ENCODE data around the gene EHBP1. TPM values are rescaled to one million over a fixed set of nuclear protein-coding genes. Genes with fewer than 3 reads are reported as not detected.

The EHBP1 gene
- total RNA-seq, 2 donors from 2014 or later, result 28.4 to 67.7 TPM

- H3K36me3 ChIP-seq, result no peaks in the 10 kb centered on the region
Measured at GRCh38 chr2:62998949-62999348, 293.4 kb downstream of the EHBP1 start.

GRCh38 chr2:62999905-63000304 lies 294.4 kb downstream of the EHBP1 start:
- peak; percentile 16 for DNase-seq (ENCODE audit: low spot score)
- TF ChIP-seq CTCF (IDR thresholded peaks at IDR 0.05), result no peak
- no peak overlapping the region for H3K4me3 ChIP-seq
- ATAC-seq (ENCODE audit: insufficient number of reproducible peaks, low FRiP score, low read depth), result peak; percentile 86
- H3K27ac ChIP-seq, result peak overlapping the region; percentile 16 to 60
- peaks cover 8 to 10% of the 10 kb centered on the region in 2 donors for H3K4me1 ChIP-seq (ENCODE audit: control insufficient read depth in 1 of 2, low read depth in 2 of 2)
- H3K36me3 ChIP-seq, result no peaks in the 10 kb centered on the region
- H3K27me3 ChIP-seq (replicated peaks; ENCODE audit: insufficient read depth), result no peaks in the 10 kb centered on the region
- no peaks in the 10 kb centered on the region for H3K9me3 ChIP-seq

More at GRCh38 chr2:62998949-62999348, 293.4 kb downstream of the EHBP1 start:
- Histone ChIP-seq H3K27me3 (replicated peaks; ENCODE audit: insufficient read depth) (no peaks in the 10 kb centered on the region), H3K4me1 (ENCODE audit: control insufficient read depth in 1 of 2, low read depth in 2 of 2) (peaks cover 8 to 10% of the 10 kb centered on the region in 2 donors), H3K9me3 (no peaks in the 10 kb centered on the region), H3K27ac (peak overlapping the region in 1 of 2 donors; percentile 60), H3K4me3 (no peak overlapping the region)
- DNase-seq (ENCODE audit: low spot score) (no peak), ATAC-seq (ENCODE audit: insufficient number of reproducible peaks, low FRiP score, low read depth) (no peak)
- TF ChIP-seq CTCF (IDR thresholded peaks at IDR 0.05), result no peak

- Histone ChIP-seq H3K27me3 (replicated peaks; ENCODE audit: insufficient read depth) (no peaks in the 10 kb centered on the region), H3K4me3 (no peak overlapping the region), H3K36me3 (no peaks in the 10 kb centered on the region), H3K9me3 (no peaks in the 10 kb centered on the region), H3K27ac (peak overlapping the region in 1 of 2 donors; percentile 60), H3K4me1 (ENCODE audit: control insufficient read depth in 1 of 2, low read depth in 2 of 2) (peaks cover 8 to 10% of the 10 kb centered on the region in 2 donors)
- no peak for DNase-seq (ENCODE audit: low spot score)
- no peak for TF ChIP-seq CTCF (IDR thresholded peaks at IDR 0.05)
- ATAC-seq (ENCODE audit: insufficient number of reproducible peaks, low FRiP score, low read depth), result no peak
Measured at GRCh38 chr2:63000801-63001200, 295.3 kb downstream of the EHBP1 start.

GRCh38 chr2:63001576-63001975 lies 296.1 kb downstream of the EHBP1 start:
- no peaks in the 10 kb centered on the region for H3K36me3 ChIP-seq
- no peaks in the 10 kb centered on the region for H3K9me3 ChIP-seq
- no peak overlapping the region for H3K4me3 ChIP-seq
- H3K4me1 ChIP-seq (ENCODE audit: control insufficient read depth in 1 of 2, low read depth in 2 of 2), result peaks cover 8 to 10% of the 10 kb centered on the region in 2 donors
- ATAC-seq (ENCODE audit: insufficient number of reproducible peaks, low FRiP score, low read depth), result no peak
- no peak overlapping the region for H3K27ac ChIP-seq
- TF ChIP-seq CTCF (IDR thresholded peaks at IDR 0.05), result no peak
- H3K27me3 ChIP-seq (replicated peaks; ENCODE audit: insufficient read depth), result no peaks in the 10 kb centered on the region
- no peak for DNase-seq (ENCODE audit: low spot score)

- Histone ChIP-seq H3K9me3 (no peaks in the 10 kb centered on the region), H3K27me3 (replicated peaks; ENCODE audit: insufficient read depth) (no peaks in the 10 kb centered on the region), H3K4me3 (no peak overlapping the region), H3K36me3 (no peaks in the 10 kb centered on the region), H3K27ac (no peak overlapping the region), H3K4me1 (ENCODE audit: control insufficient read depth in 1 of 2, low read depth in 2 of 2) (peaks cover 8 to 10% of the 10 kb centered on the region in 2 donors)
- TF ChIP-seq CTCF (IDR thresholded peaks at IDR 0.05), result no peak
- no peak for DNase-seq (ENCODE audit: low spot score)
- ATAC-seq (ENCODE audit: insufficient number of reproducible peaks, low FRiP score, low read depth), result no peak
Measured at GRCh38 chr2:63003351-63003750, 297.8 kb downstream of the EHBP1 start.

Measured in thoracic aorta (tissue), 2 donors.